Stimulated activated CD8-positive, alpha-beta memory T cell treated with anti-CD3 and anti-CD28 coated beads, Interleukin-12 subunit alpha, Interleukin-12 subunit beta, amount 100 ng/mL, for 24 hours (primary cell): ENCODE results near the gene COX8A.

Source experiments
- DNase-seq: peaks from one replicate; pipeline ENCODE4 v3.0.0-alpha.2; 2020; ENCODE audit errors: extremely low read depth

COX8A gene

GRCh38 chr11:64020976-64021756 lies 46.7 kb downstream of the COX8A start:
- no peak for DNase-seq

GRCh38 chr11:64021757-64022093 lies 47.3 kb downstream of the COX8A start:
- DNase-seq: no peak

- no peak for DNase-seq
Observed at GRCh38 chr11:64022125-64022784, 47.8 kb downstream of the COX8A start.

- DNase-seq: no peak
Observed at GRCh38 chr11:64023712-64024710, 49.6 kb downstream of the COX8A start.

GRCh38 chr11:64025205-64025604 lies 50.8 kb downstream of the COX8A start:
- DNase-seq: no peak
